ENCODE results near the gene SORBS2. TPM values are rescaled to one million over a fixed set of nuclear protein-coding genes. Genes with fewer than 3 reads are reported as not detected.

Gene SORBS2
- total RNA-seq, 3 donors from 2014 or later, result 44.9 to 416 (median 53.7) TPM

DNA sequence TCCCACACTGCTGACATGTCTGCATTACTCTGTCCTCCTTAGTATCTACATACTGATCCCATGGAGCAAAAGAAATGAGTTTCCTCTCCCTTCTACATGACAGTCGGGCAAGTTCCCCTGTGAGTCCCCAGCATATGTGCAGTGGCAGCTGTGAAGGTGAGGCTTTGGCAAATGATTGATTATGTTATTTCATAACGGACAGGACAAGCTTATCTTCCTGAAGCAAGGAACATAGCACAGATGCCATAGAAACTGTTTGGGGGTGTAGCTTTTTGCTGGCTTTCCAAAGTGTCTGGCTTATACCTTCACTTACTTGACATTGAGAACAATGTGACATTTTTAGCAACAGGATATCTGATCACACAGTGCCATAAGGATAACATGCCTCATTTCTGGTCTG is 139.8 kb downstream of the SORBS2 start:
- intact Hi-C loops (cut with DNase I, micrococcal nuclease), result no loop called here
- Histone ChIP-seq H3K9me3 (no peaks in the 10 kb centered on the region), H3K4me3 (no peak overlapping the region), H3K4me1 (ENCODE audit: low read depth) (no peaks in the 10 kb centered on the region), H3K36me3 (ENCODE audit: low read depth) (no peaks in the 10 kb centered on the region)
- DNase-seq, result no peak
- TF ChIP-seq, protein P1, sequence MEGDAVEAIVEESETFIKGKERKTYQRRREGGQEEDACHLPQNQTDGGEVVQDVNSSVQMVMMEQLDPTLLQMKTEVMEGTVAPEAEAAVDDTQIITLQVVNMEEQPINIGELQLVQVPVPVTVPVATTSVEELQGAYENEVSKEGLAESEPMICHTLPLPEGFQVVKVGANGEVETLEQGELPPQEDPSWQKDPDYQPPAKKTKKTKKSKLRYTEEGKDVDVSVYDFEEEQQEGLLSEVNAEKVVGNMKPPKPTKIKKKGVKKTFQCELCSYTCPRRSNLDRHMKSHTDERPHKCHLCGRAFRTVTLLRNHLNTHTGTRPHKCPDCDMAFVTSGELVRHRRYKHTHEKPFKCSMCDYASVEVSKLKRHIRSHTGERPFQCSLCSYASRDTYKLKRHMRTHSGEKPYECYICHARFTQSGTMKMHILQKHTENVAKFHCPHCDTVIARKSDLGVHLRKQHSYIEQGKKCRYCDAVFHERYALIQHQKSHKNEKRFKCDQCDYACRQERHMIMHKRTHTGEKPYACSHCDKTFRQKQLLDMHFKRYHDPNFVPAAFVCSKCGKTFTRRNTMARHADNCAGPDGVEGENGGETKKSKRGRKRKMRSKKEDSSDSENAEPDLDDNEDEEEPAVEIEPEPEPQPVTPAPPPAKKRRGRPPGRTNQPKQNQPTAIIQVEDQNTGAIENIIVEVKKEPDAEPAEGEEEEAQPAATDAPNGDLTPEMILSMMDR (IDR thresholded peaks at IDR 0.05), result no peak
- ATAC-seq, result no peak

DNA sequence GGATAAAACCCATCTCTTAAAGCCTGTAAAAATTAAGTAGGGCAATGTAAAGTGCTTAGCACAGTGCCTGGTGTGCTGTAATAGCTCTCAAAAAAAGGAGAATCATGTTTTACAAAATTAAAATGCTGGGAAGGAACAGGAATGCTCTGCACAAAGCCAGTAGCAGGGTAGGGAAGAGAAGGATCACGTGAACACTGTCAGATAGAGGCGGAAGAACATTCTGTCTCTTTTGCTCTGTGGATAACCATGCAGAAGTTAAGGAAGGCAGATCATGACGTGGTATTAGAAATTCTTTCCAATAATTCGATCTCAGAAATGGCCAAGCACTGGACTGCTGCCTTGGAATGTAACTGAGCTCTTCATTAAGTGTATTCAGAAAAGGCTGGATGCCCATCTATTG is 140.5 kb downstream of the SORBS2 start:
- TF ChIP-seq, protein P1 (IDR thresholded peaks at IDR 0.05), result no peak
- H3K4me3 ChIP-seq, result no peak overlapping the region
- no peak for ATAC-seq

DNA sequence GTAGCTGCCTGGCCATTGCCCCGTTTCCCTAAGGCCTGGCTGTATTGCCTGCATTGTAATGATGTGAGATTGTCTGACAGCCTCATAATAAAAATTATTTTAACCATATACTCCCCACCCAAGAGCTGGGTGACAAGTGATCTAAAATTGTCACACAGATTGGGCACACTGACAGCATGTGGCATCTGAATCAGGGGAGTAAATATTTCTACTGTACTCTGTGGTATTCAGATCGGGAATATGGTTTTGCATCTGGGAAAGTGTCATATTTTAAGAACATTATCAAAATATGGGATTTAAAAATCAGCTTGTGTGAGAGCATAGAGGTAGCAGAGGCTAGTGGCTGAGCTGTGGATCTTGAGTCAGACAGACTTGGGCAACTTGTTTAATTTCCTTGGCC is 140.9 kb downstream of the SORBS2 start:
- ATAC-seq, result no peak
- no peaks in the 10 kb centered on the region for H3K36me3 ChIP-seq (ENCODE audit: low read depth)
- DNase-seq, result no peak
- intact Hi-C loops (cut with DNase I, micrococcal nuclease), result no loop called here
- H3K4me3 ChIP-seq, result no peak overlapping the region
- no peaks in the 10 kb centered on the region for H3K9me3 ChIP-seq
- TF ChIP-seq, protein P1 (IDR thresholded peaks at IDR 0.05), result no peak
- H3K4me1 ChIP-seq (ENCODE audit: low read depth), result no peaks in the 10 kb centered on the region

More for the DNA sequence above, 140.5 kb downstream of the SORBS2 start:
- Histone ChIP-seq H3K36me3 (ENCODE audit: low read depth) (no peaks in the 10 kb centered on the region), H3K9me3 (no peaks in the 10 kb centered on the region), H3K4me1 (ENCODE audit: low read depth) (no peaks in the 10 kb centered on the region)
- intact Hi-C loops (cut with DNase I, micrococcal nuclease), result no loop called here
- DNase-seq, result no peak

DNA sequence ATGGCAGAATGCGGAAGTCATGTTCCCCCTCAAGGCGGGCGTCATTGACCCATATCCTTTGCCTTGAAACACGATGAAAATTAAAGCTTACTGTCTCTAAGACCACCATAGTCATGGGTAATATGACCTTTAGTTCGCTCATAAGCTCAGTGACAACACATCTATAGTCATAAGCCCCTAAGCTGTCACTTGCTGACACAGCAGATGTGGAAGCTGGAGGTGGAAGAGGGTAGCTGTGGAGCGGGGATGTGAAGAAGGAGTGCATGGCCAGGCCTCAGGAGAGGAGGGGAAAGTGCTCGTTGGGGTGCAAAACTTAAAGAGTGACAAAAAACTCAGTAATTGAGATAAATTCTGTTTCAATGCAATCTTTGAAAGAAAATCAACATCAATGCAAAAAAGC is 142.7 kb downstream of the SORBS2 start:
- no peaks in the 10 kb centered on the region for H3K9me3 ChIP-seq
- H3K4me1 ChIP-seq (ENCODE audit: low read depth), result no peaks in the 10 kb centered on the region
- no peak for ATAC-seq
- TF ChIP-seq, protein P1 (IDR thresholded peaks at IDR 0.05), result no peak
- H3K36me3 ChIP-seq (ENCODE audit: low read depth), result no peaks in the 10 kb centered on the region
- H3K4me3 ChIP-seq, result no peak overlapping the region
- DNase-seq, result no peak
- intact Hi-C loops (cut with DNase I, micrococcal nuclease), result no loop called here

DNA sequence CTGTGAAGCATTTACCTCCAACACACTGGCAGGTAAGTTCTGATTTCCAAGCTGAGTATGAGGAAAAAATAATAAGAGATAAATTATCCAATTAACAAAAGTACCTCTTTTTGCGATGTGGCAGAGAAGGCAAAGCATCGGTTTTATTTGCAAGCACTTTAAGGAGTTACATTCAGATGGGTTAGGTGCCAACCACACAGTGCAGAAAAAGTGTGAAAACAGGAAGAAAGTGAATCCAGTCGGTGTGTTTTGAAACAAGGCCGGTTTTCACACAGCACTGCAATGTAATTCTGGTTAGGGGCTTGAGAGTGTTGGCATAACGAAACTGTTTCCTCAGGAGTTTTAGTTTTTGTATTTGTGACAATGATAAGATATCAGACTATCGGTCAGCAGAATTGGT is 145.8 kb downstream of the SORBS2 start:
- intact Hi-C loops (cut with DNase I, micrococcal nuclease), result no loop called here
- no peaks in the 10 kb centered on the region for H3K36me3 ChIP-seq (ENCODE audit: low read depth)
- H3K4me3 ChIP-seq, result no peak overlapping the region
- H3K4me1 ChIP-seq (ENCODE audit: low read depth), result no peaks in the 10 kb centered on the region
- no peak for DNase-seq
- TF ChIP-seq, protein P1 (IDR thresholded peaks at IDR 0.05), result no peak
- no peaks in the 10 kb centered on the region for H3K9me3 ChIP-seq
- no peak for ATAC-seq

DNA sequence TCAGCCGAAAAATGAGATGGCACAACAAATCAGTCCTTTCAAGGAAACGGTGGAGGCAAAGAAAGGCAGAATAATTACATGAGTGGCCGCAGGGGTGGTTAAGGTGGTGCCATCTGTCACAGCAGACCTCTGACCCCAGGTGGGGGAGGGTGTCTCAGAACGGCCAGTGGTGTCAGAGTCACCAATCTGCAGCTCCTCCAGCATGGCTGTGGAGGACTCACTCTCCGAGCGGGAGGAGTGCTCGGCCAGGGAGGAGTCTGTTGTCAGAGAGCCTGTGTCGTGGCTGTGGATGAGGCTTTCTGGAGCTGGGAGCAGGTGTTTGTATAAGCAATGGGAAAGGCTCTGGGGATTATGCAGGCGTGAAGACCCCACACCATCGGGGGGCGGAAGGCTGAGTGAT is 146.3 kb downstream of the SORBS2 start:
- DNase-seq (no peak), ATAC-seq (no peak)
- TF ChIP-seq, protein P1 (IDR thresholded peaks at IDR 0.05), result no peak

More for the DNA sequence above, 146.3 kb downstream of the SORBS2 start:
- H3K4me1 ChIP-seq (ENCODE audit: low read depth), result no peaks in the 10 kb centered on the region
- no peaks in the 10 kb centered on the region for H3K36me3 ChIP-seq (ENCODE audit: low read depth)
- intact Hi-C loops (cut with DNase I, micrococcal nuclease), result no loop called here
- no peaks in the 10 kb centered on the region for H3K9me3 ChIP-seq
- H3K4me3 ChIP-seq, result no peak overlapping the region

Measured in mucosa of descending colon (tissue), 3 donors.